HepG2 (cell line): ENCODE results near the gene CXCL6. TPM values are rescaled to one million over a fixed set of nuclear protein-coding genes. Genes with fewer than 3 reads are reported as not detected.

ENCODE experiments used
- ATAC-seq: fragments of 200-7000 bp; cut with Tn5 transposase; 3 replicates; pipeline ENCODE4 v1.9.1; 2020; ENCODE audit warnings: mild to moderate bottlenecking, moderate library complexity
- BruUV-seq: library from RNA; stranded (reverse); fragments of 400-500 nt; replicated peaks from 2 replicates; lab custom pipeline; 2021; lab: Mats Ljungman, UMichigan
- CTCF ChIA-PET: fragments of 300-600 bp; formaldehyde crosslinking; extraction: SDS; loops from one replicate; lab custom pipeline; 2021; ENCODE audit warnings: low total read pairs, inconsistent platforms, low intra/inter-chr PET ratio; lab: Yijun Ruan, JAX
- POLR2A ChIA-PET: fragments of 350-600 bp; sonication (Branson Sonifier 250); formaldehyde crosslinking; loops from one replicate; lab custom pipeline; 2020; ENCODE audit warnings: antibody characterized with exemption, inconsistent platforms; lab: Yijun Ruan, JAX
- DNase-seq: peaks from one replicate; pipeline ENCODE4 v3.0.0-alpha.2; 2015; ENCODE audit warnings: low spot score
- FAIRE-seq: peaks from 3 replicates; lab custom pipeline; 2011; peaks lifted over from hg19 to GRCh38; lab: Jason Lieb, UNC
- H2AFZ ChIP-seq: one replicate; pipeline ENCODE4 v1.6.1; 2011; ENCODE audit warnings: low read length, inconsistent platforms
- H3K27ac ChIP-seq: fragments of 300-600 bp; 3 replicates; pipeline ENCODE4 v1.8.0; 2011; ENCODE audit warnings: mixed run types, mild to moderate bottlenecking, mixed read lengths, low read length, inconsistent platforms; ENCODE audit not compliant: insufficient read depth; ENCODE audit errors: extremely low read length
- H3K27me3 ChIP-seq, 2 experiments: fragments of 200-600 bp in 1 of 2; 2 replicates in 1 of 2; 3 replicates in 1 of 2; pipeline versions ENCODE4 v1.6.0 to v1.8.0; 2011; ENCODE audit warnings: low read length in 2 of 2, mild to moderate bottlenecking in 2 of 2, moderate library complexity in 2 of 2, inconsistent platforms in 1 of 2; ENCODE audit not compliant: insufficient read depth in 2 of 2, control insufficient read depth in 1 of 2
- H3K36me3 ChIP-seq, 2 experiments: fragments of 200-600 bp in 1 of 2; replicated peaks in 1 of 2; 2 replicates in 1 of 2; 3 replicates in 1 of 2; pipeline versions ENCODE4 v1.5.1 to v1.8.0; 2011; ENCODE audit warnings: low read length in 2 of 2, inconsistent platforms in 1 of 2; ENCODE audit not compliant: insufficient read depth in 2 of 2, control insufficient read depth in 1 of 2
- H3K4me1 ChIP-seq: 2 replicates; pipeline ENCODE4 v1.5.1; 2012; ENCODE audit warnings: low read length, inconsistent platforms; ENCODE audit not compliant: insufficient read depth
- H3K4me2 ChIP-seq: 2 replicates; pipeline ENCODE4 v1.6.0; 2011; ENCODE audit warnings: low read depth, low read length, inconsistent platforms
- H3K4me3 ChIP-seq, 3 experiments: fragments of 200-600 bp in 1 of 3; sonication (generic), shearing (Covaris generic) in 1 of 3; replicated peaks in 1 of 3; 2 replicates each; pipeline ENCODE4 v1.5.1; 2011 to 2016; ENCODE audit warnings: low read length in 3 of 3, inconsistent platforms in 2 of 3, low read depth in 2 of 3, mild to moderate bottlenecking in 2 of 3, control low read depth in 1 of 3, mixed read lengths in 1 of 3; ENCODE audit not compliant: insufficient read depth in 1 of 3
- H3K79me2 ChIP-seq: one replicate; pipeline ENCODE4 v1.6.1; 2011; ENCODE audit warnings: low read length, inconsistent platforms; ENCODE audit not compliant: insufficient read depth
- H3K9ac ChIP-seq: 2 replicates; pipeline ENCODE4 v1.6.0; 2011; ENCODE audit warnings: mild to moderate bottlenecking, low read depth, low read length, inconsistent platforms; ENCODE audit not compliant: insufficient read depth
- H3K9me3 ChIP-seq: 2 replicates; pipeline ENCODE4 v1.5.1; 2012; ENCODE audit warnings: mild to moderate bottlenecking, low read length
- H4K20me1 ChIP-seq: 2 replicates; pipeline ENCODE4 v1.6.0; 2011; ENCODE audit warnings: inconsistent platforms, mild to moderate bottlenecking, low read length, moderate library complexity; ENCODE audit not compliant: insufficient read depth
- ASH2L ChIP-seq: fragments of 300-600, 200-600 bp; sonication (generic); IDR thresholded peaks from 2 replicates; pipeline ENCODE4 v1.7.0; 2017; ENCODE audit warnings: low read depth, mild to moderate bottlenecking, moderate library complexity, mixed read lengths, low read length; ENCODE audit not compliant: insufficient read length
- ISL2 ChIP-seq: sonication (generic); formaldehyde crosslinking; IDR thresholded peaks from 2 replicates; pipeline ENCODE4 v1.5.0; 2020; ENCODE audit warnings: missing genetic modification reagents
- NFRKB ChIP-seq: fragments of 450-650 bp; IDR thresholded peaks from 2 replicates; pipeline ENCODE4 v1.6.1; 2017
- POLR2AphosphoS5 ChIP-seq: IDR thresholded peaks from 2 replicates; pipeline ENCODE4 v1.6.1; 2012; ENCODE audit warnings: low read depth, low read length
- SUZ12 ChIP-seq: fragments of 150-350 bp; IDR thresholded peaks from 2 replicates; pipeline ENCODE4 v1.6.1; 2014; ENCODE audit warnings: low read depth, low read length
- ZNF260 ChIP-seq: sonication (generic); formaldehyde crosslinking; IDR thresholded peaks from 2 replicates; pipeline ENCODE4 v1.4.0; 2020; ENCODE audit warnings: missing genetic modification reagents, low read depth, mild to moderate bottlenecking, borderline replicate concordance
- ZNF546 ChIP-seq: sonication (generic); formaldehyde crosslinking; conservative IDR thresholded peaks from 2 replicates; pipeline ENCODE4 v1.8.1; 2023; ENCODE audit warnings: mild to moderate bottlenecking, missing genetic modification reagents
- ZNF780A ChIP-seq: sonication (generic); formaldehyde crosslinking; IDR thresholded peaks from 2 replicates; pipeline ENCODE4 v1.8.0; 2022; ENCODE audit warnings: mild to moderate bottlenecking, missing genetic modification reagents, moderate library complexity
- WGBS: methylation state at CpG from one replicate; pipeline ENCODE4 v1.1.6; 2017; ENCODE audit warnings: low lambda C conversion rate; 5-methylcytosine and 5-hydroxymethylcytosine counted together
- in situ Hi-C: cut with HindIII; loops from 2 replicates; pipeline ENCODE4 v1.10.0; 2017; ENCODE audit warnings: low pct_unique_long_range_greater_than_20kb; ENCODE audit not compliant: extremely low pct_ligation_motif_present
- intact Hi-C: fragments of 100-400 bp; cut with micrococcal nuclease; formaldehyde crosslinking; loops from one replicate; pipeline ENCODE4 v1.10.0; 2022; ENCODE audit not compliant: unreplicated experiment
- polyA plus RNA-seq, 8 experiments: library from polyadenylated mRNA; depleted of rRNA in 3 of 8; stranded (reverse) in 7 of 8; unstranded in 1 of 8; fragments of >200 nt; fragmentation: Illumina TruSeq in 4 of 8; extraction: Trizol in 4 of 8; gene quantifications; 2 replicates each; pipeline versions ENCODE4 v1.2.1 to v1.2.3, GENCODE V29; 2011 to 2016; ENCODE audit warnings: low read depth in 4 of 8, missing spikeins in 1 of 8, mixed read lengths in 1 of 8; ENCODE audit not compliant: insufficient read depth in 1 of 8
- total RNA-seq, 5 experiments: library from RNA; depleted of rRNA; stranded (reverse); fragments of >200 nt; fragmentation: Illumina TruSeq; extraction: Trizol; gene quantifications; 2 replicates each; pipeline ENCODE4 v1.2.3, GENCODE V29; 2016; ENCODE audit warnings: low read depth in 1 of 5

The CXCL6 gene
- total and polyA plus RNA-seq, 2 of the 13 experiments (the other 11 are each of a cell fraction or from before 2014, with no cell fraction given), result not detected

- TF ChIP-seq ISL2 (no peak), NFRKB (no peak)
These were observed at the start of gene CXCL6 (continued) for GRCh38 chr4:73836373-73837279.

- Histone ChIP-seq H4K20me1 (no peaks in the 10 kb centered on the region), H2AFZ (no peak overlapping the region), H3K9ac (no peak overlapping the region), H3K36me3 (no peaks in the 10 kb centered on the region), H3K79me2 (no peaks in the 10 kb centered on the region), H3K9me3 (no peaks in the 10 kb centered on the region), H3K4me2 (no peak overlapping the region)
- no peak for DNase-seq
- FAIRE-seq, result no peak
- intact Hi-C loops, result no loop called here
- no peak for ATAC-seq
- 20% methylated on average over 2 of the region's 2 CpGs for WGBS
- TF ChIP-seq ZNF546 (CRISPR knock-in tag), result no peak
- no peak for TF ChIP-seq ASH2L
- TF ChIP-seq ZNF780A (CRISPR knock-in tag), result no peak
- TF ChIP-seq SUZ12, result no peak
- TF ChIP-seq ZNF260, result no peak
- TF ChIP-seq POLR2AphosphoS5, result no peak
- TF ChIP-seq, all 625 proteins: peak for 0
- Histone ChIP-seq H3K4me1 (no peaks in the 10 kb centered on the region), H3K27ac (no peak overlapping the region), H3K27me3 (no peaks in the 10 kb centered on the region), H3K4me3 (no peak overlapping the region)
- in situ Hi-C loops, result no loop called here
- POLR2A ChIA-PET, result no interaction called here
- BruUV-seq, result no TSS peak
- CTCF ChIA-PET, result no interaction called here
These were observed 48.1 kb upstream of the CXCL6 start for GRCh38 chr4:73788411-73788810.
